Activated naive CD8-positive, alpha-beta T cell treated with anti-CD3 and anti-CD28 coated beads, Interleukin-2, amount 50 U/mL, for 24 hours (primary cell): ENCODE measurements around the gene PDZK1IP1.

Experiments used
- ATAC-seq: fragments of 150-1000 bp; cut with Tn5 transposase; one replicate; pipeline ENCODE4 v1.10.0; 2021
- DNase-seq: peaks from one replicate; pipeline ENCODE4 v3.0.0; 2021
- H3K27ac Mint-ChIP-seq: one replicate; pipeline ENCODE4 v1.8.0; 2021; ENCODE audit warnings: mild to moderate bottlenecking, mixed read lengths
- H3K27me3 Mint-ChIP-seq: one replicate; pipeline ENCODE4 v1.8.0; 2021; ENCODE audit warnings: mixed read lengths
- H3K36me3 Mint-ChIP-seq: one replicate; pipeline ENCODE4 v1.8.0; 2021; ENCODE audit warnings: low read depth, mixed read lengths
- H3K4me1 Mint-ChIP-seq: one replicate; pipeline ENCODE4 v1.8.0; 2021; ENCODE audit warnings: mixed read lengths
- H3K4me3 Mint-ChIP-seq: one replicate; pipeline ENCODE4 v1.8.0; 2021; ENCODE audit warnings: mild to moderate bottlenecking, moderate library complexity, mixed read lengths
- H3K9me3 Mint-ChIP-seq: one replicate; pipeline ENCODE4 v1.8.0; 2021; ENCODE audit warnings: mixed read lengths

PDZK1IP1 gene

GRCh38 chr1:47226839-47227215, 37.0 kb upstream of the PDZK1IP1 start:
- peaks cover 28% of the 10 kb centered on the region for H3K4me1 Mint-ChIP-seq
- no peak overlapping the region for H3K27ac Mint-ChIP-seq
- ATAC-seq (no peak), DNase-seq (no peak)
- peaks cover 3% of the 10 kb centered on the region for H3K36me3 Mint-ChIP-seq
- H3K27me3 Mint-ChIP-seq, result peaks cover 57% of the 10 kb centered on the region
- H3K4me3 Mint-ChIP-seq, result no peak overlapping the region
- H3K9me3 Mint-ChIP-seq, result no peaks in the 10 kb centered on the region

GRCh38 chr1:47226121-47226838, 36.4 kb upstream of the PDZK1IP1 start:
- no peak for ATAC-seq
- H3K4me1 Mint-ChIP-seq, result peaks cover 23% of the 10 kb centered on the region
- no peaks in the 10 kb centered on the region for H3K9me3 Mint-ChIP-seq
- H3K4me3 Mint-ChIP-seq, result peak overlapping the region; percentile 22
- no peak overlapping the region for H3K27ac Mint-ChIP-seq
- H3K36me3 Mint-ChIP-seq, result no peaks in the 10 kb centered on the region
- peaks cover 54% of the 10 kb centered on the region for H3K27me3 Mint-ChIP-seq
- no peak for DNase-seq

GRCh38 chr1:47225430-47226100, 35.7 kb upstream of the PDZK1IP1 start:
- Mint-ChIP-seq H3K27ac (no peak overlapping the region), H3K4me1 (peaks cover 17% of the 10 kb centered on the region), H3K9me3 (no peaks in the 10 kb centered on the region), H3K27me3 (peaks cover 52% of the 10 kb centered on the region), H3K4me3 (peak overlapping the region; percentile 22), H3K36me3 (no peaks in the 10 kb centered on the region)
- no peak for DNase-seq
- ATAC-seq, result no peak

- no peak overlapping the region for H3K27ac Mint-ChIP-seq
- H3K27me3 Mint-ChIP-seq, result peaks cover 45% of the 10 kb centered on the region
- H3K4me3 Mint-ChIP-seq, result no peak overlapping the region
- ATAC-seq, result no peak
- H3K9me3 Mint-ChIP-seq, result no peaks in the 10 kb centered on the region
- no peak for DNase-seq
- no peaks in the 10 kb centered on the region for H3K36me3 Mint-ChIP-seq
- H3K4me1 Mint-ChIP-seq, result peaks cover 11% of the 10 kb centered on the region
Measured at GRCh38 chr1:47224676-47225399, 35.0 kb upstream of the PDZK1IP1 start.

GRCh38 chr1:47223921-47224675, 34.3 kb upstream of the PDZK1IP1 start:
- no peaks in the 10 kb centered on the region for H3K9me3 Mint-ChIP-seq
- DNase-seq, result no peak
- H3K4me3 Mint-ChIP-seq, result no peak overlapping the region

GRCh38 chr1:47223174-47223920, 33.5 kb upstream of the PDZK1IP1 start:
- ATAC-seq (no peak), DNase-seq (no peak)
- H3K4me3 Mint-ChIP-seq, result no peak overlapping the region
- H3K27me3 Mint-ChIP-seq, result peaks cover 34% of the 10 kb centered on the region
- no peak overlapping the region for H3K27ac Mint-ChIP-seq
- H3K36me3 Mint-ChIP-seq, result no peaks in the 10 kb centered on the region
- no peaks in the 10 kb centered on the region for H3K9me3 Mint-ChIP-seq
- peaks cover 4% of the 10 kb centered on the region for H3K4me1 Mint-ChIP-seq

More at GRCh38 chr1:47223921-47224675, 34.3 kb upstream of the PDZK1IP1 start:
- H3K4me1 Mint-ChIP-seq, result peaks cover 4% of the 10 kb centered on the region
- ATAC-seq, result no peak
- no peaks in the 10 kb centered on the region for H3K36me3 Mint-ChIP-seq
- H3K27me3 Mint-ChIP-seq, result peaks cover 37% of the 10 kb centered on the region
- no peak overlapping the region for H3K27ac Mint-ChIP-seq

GRCh38 chr1:47222476-47222875, 32.6 kb upstream of the PDZK1IP1 start:
- peaks cover 4% of the 10 kb centered on the region for H3K4me1 Mint-ChIP-seq
- no peak for DNase-seq
- no peak overlapping the region for H3K27ac Mint-ChIP-seq
- peaks cover 25% of the 10 kb centered on the region for H3K27me3 Mint-ChIP-seq
- H3K36me3 Mint-ChIP-seq, result no peaks in the 10 kb centered on the region
- ATAC-seq, result no peak
- no peak overlapping the region for H3K4me3 Mint-ChIP-seq
- H3K9me3 Mint-ChIP-seq, result no peaks in the 10 kb centered on the region

GRCh38 chr1:47219590-47220220, 29.9 kb upstream of the PDZK1IP1 start:
- H3K4me1 Mint-ChIP-seq, result no peaks in the 10 kb centered on the region
- no peaks in the 10 kb centered on the region for H3K36me3 Mint-ChIP-seq
- H3K4me3 Mint-ChIP-seq, result no peak overlapping the region
- no peak for DNase-seq
- H3K27me3 Mint-ChIP-seq, result peaks cover 8% of the 10 kb centered on the region
- ATAC-seq, result no peak
- H3K27ac Mint-ChIP-seq, result no peak overlapping the region
- H3K9me3 Mint-ChIP-seq, result no peaks in the 10 kb centered on the region

GRCh38 chr1:47219001-47219400, 29.2 kb upstream of the PDZK1IP1 start:
- Mint-ChIP-seq H3K4me1 (no peaks in the 10 kb centered on the region), H3K9me3 (no peaks in the 10 kb centered on the region), H3K4me3 (no peak overlapping the region), H3K36me3 (no peaks in the 10 kb centered on the region), H3K27me3 (peaks cover 8% of the 10 kb centered on the region), H3K27ac (no peak overlapping the region)
- DNase-seq (no peak), ATAC-seq (no peak)

- no peak for ATAC-seq
- peaks cover 4% of the 10 kb centered on the region for H3K27me3 Mint-ChIP-seq
- no peaks in the 10 kb centered on the region for H3K36me3 Mint-ChIP-seq
- no peak for DNase-seq
- no peaks in the 10 kb centered on the region for H3K9me3 Mint-ChIP-seq
- no peak overlapping the region for H3K27ac Mint-ChIP-seq
- no peaks in the 10 kb centered on the region for H3K4me1 Mint-ChIP-seq
- H3K4me3 Mint-ChIP-seq, result no peak overlapping the region
Measured at GRCh38 chr1:47216278-47217059, 26.6 kb upstream of the PDZK1IP1 start.

GRCh38 chr1:47215713-47216112, 25.9 kb upstream of the PDZK1IP1 start:
- DNase-seq (no peak), ATAC-seq (no peak)
- H3K4me3 Mint-ChIP-seq, result no peak overlapping the region
- no peaks in the 10 kb centered on the region for H3K9me3 Mint-ChIP-seq
- no peaks in the 10 kb centered on the region for H3K4me1 Mint-ChIP-seq
- peaks cover 2% of the 10 kb centered on the region for H3K27me3 Mint-ChIP-seq
- H3K36me3 Mint-ChIP-seq, result no peaks in the 10 kb centered on the region
- H3K27ac Mint-ChIP-seq, result no peak overlapping the region

- ATAC-seq, result no peak
- DNase-seq, result no peak
- Mint-ChIP-seq H3K27me3 (peaks cover 6% of the 10 kb centered on the region), H3K27ac (no peak overlapping the region), H3K36me3 (no peaks in the 10 kb centered on the region), H3K4me3 (no peak overlapping the region), H3K9me3 (no peaks in the 10 kb centered on the region), H3K4me1 (no peaks in the 10 kb centered on the region)
Measured at GRCh38 chr1:47214549-47214948, 24.7 kb upstream of the PDZK1IP1 start.
